HepG2 (cell line): ENCODE data around the gene SMYD5. TPM values are rescaled to one million over a fixed set of nuclear protein-coding genes. Genes with fewer than 3 reads are reported as not detected.
A peak's percentile ranks its signal among the peaks of the same experiment; 100 is the strongest.

Experiments
- ADNP ChIP-seq: sonication (generic); formaldehyde crosslinking; IDR thresholded peaks from 2 replicates; pipeline ENCODE4 v1.4.0; 2020; ENCODE audit warnings: missing genetic modification reagents
- AGO1 ChIP-seq: fragments of 200-400 bp; formaldehyde crosslinking; IDR thresholded peaks from 2 replicates; pipeline ENCODE4 v1.6.1; 2017; ENCODE audit warnings: mild to moderate bottlenecking, low read depth, low read length, moderate library complexity; ENCODE audit not compliant: poor library complexity, severe bottlenecking
- ARNTL ChIP-seq: sonication (generic); formaldehyde crosslinking; IDR thresholded peaks from 2 replicates; pipeline ENCODE4 v1.4.0; 2020; ENCODE audit warnings: mild to moderate bottlenecking, missing genetic modification reagents
- ELF1 ChIP-seq: sonication (generic); formaldehyde crosslinking; IDR thresholded peaks from 2 replicates; pipeline ENCODE4 v1.4.0; 2020; ENCODE audit warnings: missing genetic modification reagents
- ELF4 ChIP-seq: sonication (generic); formaldehyde crosslinking; IDR thresholded peaks from 2 replicates; pipeline ENCODE4 v1.5.0; 2020; ENCODE audit warnings: missing genetic modification reagents, mild to moderate bottlenecking, moderate library complexity, borderline replicate concordance
- HNRNPH1 ChIP-seq: fragments of 200-400 bp; formaldehyde crosslinking; optimal IDR thresholded peaks from 2 replicates; pipeline ENCODE3; 2017; ENCODE audit warnings: mild to moderate bottlenecking, low read depth, low read length
- IKZF1 ChIP-seq: fragments of 450-650 bp; IDR thresholded peaks from 2 replicates; pipeline ENCODE4 v1.7.1; 2016
- JUNB ChIP-seq: sonication (generic); formaldehyde crosslinking; IDR thresholded peaks from 2 replicates; pipeline ENCODE4 v1.8.0; 2022; ENCODE audit warnings: missing genetic modification reagents, mild to moderate bottlenecking, borderline replicate concordance
- MBD4 ChIP-seq: IDR thresholded peaks from 2 replicates; pipeline ENCODE4 v1.6.1; 2012; ENCODE audit warnings: low read length, inconsistent platforms, borderline replicate concordance
- MZF1 ChIP-seq: sonication (generic); formaldehyde crosslinking; IDR thresholded peaks from 2 replicates; pipeline ENCODE4 v1.8.1; 2023; ENCODE audit warnings: mild to moderate bottlenecking, missing genetic modification reagents, borderline replicate concordance
- NFKBIZ ChIP-seq: IDR thresholded peaks from 2 replicates; pipeline ENCODE4 v1.6.1; 2018; ENCODE audit warnings: missing genetic modification reagents, missing compliant biosample characterization
- NFRKB ChIP-seq: fragments of 450-650 bp; IDR thresholded peaks from 2 replicates; pipeline ENCODE4 v1.6.1; 2017
- ZBTB7B ChIP-seq: sonication (generic); formaldehyde crosslinking; IDR thresholded peaks from 2 replicates; pipeline ENCODE4 v1.4.0; 2020; ENCODE audit warnings: missing genetic modification reagents
- ZNF274 ChIP-seq: sonication (generic); formaldehyde crosslinking; IDR thresholded peaks from 2 replicates; pipeline ENCODE4 v1.5.1; 2020; ENCODE audit warnings: mild to moderate bottlenecking, missing genetic modification reagents
- ZNF33B ChIP-seq: sonication (generic); formaldehyde crosslinking; IDR thresholded peaks from 2 replicates; pipeline ENCODE4 v1.5.1; 2020; ENCODE audit warnings: mild to moderate bottlenecking, missing genetic modification reagents
- ZNF75D ChIP-seq: sonication (generic); formaldehyde crosslinking; IDR thresholded peaks from 2 replicates; pipeline ENCODE4 v1.8.1; 2023; ENCODE audit warnings: missing genetic modification reagents, mild to moderate bottlenecking, borderline replicate concordance
- polyA plus RNA-seq, 8 experiments: library from polyadenylated mRNA; depleted of rRNA in 3 of 8; stranded (reverse) in 7 of 8; unstranded in 1 of 8; fragments of >200 nt; fragmentation: Illumina TruSeq in 4 of 8; extraction: Trizol in 4 of 8; gene quantifications; 2 replicates each; pipeline versions ENCODE4 v1.2.1 to v1.2.3, GENCODE V29; 2011 to 2016; ENCODE audit warnings: low read depth in 4 of 8, missing spikeins in 1 of 8, mixed read lengths in 1 of 8; ENCODE audit not compliant: insufficient read depth in 1 of 8
- total RNA-seq, 5 experiments: library from RNA; depleted of rRNA; stranded (reverse); fragments of >200 nt; fragmentation: Illumina TruSeq; extraction: Trizol; gene quantifications; 2 replicates each; pipeline ENCODE4 v1.2.3, GENCODE V29; 2016; ENCODE audit warnings: low read depth in 1 of 5
- TF ChIP-seq, protein P1 (sequence below): sonication (generic); formaldehyde crosslinking; IDR thresholded peaks from 2 replicates; pipeline ENCODE4 v1.8.1; 2023; ENCODE audit warnings: missing genetic modification reagents, mild to moderate bottlenecking, borderline replicate concordance
- TF ChIP-seq, protein P2 (sequence below): sonication (generic); formaldehyde crosslinking; IDR thresholded peaks from 2 replicates; pipeline ENCODE4 v1.5.0; 2020; ENCODE audit warnings: mild to moderate bottlenecking, missing genetic modification reagents, borderline replicate concordance
- TF ChIP-seq, protein P3 (sequence below): sonication (generic); formaldehyde crosslinking; IDR thresholded peaks from 2 replicates; pipeline ENCODE4 v1.4.0; 2020; ENCODE audit warnings: low read depth, mild to moderate bottlenecking, missing genetic modification reagents
- TF ChIP-seq, protein P4 (sequence below): sonication (generic); formaldehyde crosslinking; IDR thresholded peaks from 2 replicates; pipeline ENCODE4 v1.4.0; 2020; ENCODE audit warnings: missing genetic modification reagents
- TF ChIP-seq, protein P5 (sequence below): sonication (generic); formaldehyde crosslinking; IDR thresholded peaks from 2 replicates; pipeline ENCODE4 v1.5.0; 2020; ENCODE audit warnings: mild to moderate bottlenecking, missing genetic modification reagents, moderate library complexity

The SMYD5 gene
- total and polyA plus RNA-seq, 2 of the 13 experiments (the other 11 are each of a cell fraction or from before 2014, with no cell fraction given), result 55.8 to 70.4 TPM

DNA sequence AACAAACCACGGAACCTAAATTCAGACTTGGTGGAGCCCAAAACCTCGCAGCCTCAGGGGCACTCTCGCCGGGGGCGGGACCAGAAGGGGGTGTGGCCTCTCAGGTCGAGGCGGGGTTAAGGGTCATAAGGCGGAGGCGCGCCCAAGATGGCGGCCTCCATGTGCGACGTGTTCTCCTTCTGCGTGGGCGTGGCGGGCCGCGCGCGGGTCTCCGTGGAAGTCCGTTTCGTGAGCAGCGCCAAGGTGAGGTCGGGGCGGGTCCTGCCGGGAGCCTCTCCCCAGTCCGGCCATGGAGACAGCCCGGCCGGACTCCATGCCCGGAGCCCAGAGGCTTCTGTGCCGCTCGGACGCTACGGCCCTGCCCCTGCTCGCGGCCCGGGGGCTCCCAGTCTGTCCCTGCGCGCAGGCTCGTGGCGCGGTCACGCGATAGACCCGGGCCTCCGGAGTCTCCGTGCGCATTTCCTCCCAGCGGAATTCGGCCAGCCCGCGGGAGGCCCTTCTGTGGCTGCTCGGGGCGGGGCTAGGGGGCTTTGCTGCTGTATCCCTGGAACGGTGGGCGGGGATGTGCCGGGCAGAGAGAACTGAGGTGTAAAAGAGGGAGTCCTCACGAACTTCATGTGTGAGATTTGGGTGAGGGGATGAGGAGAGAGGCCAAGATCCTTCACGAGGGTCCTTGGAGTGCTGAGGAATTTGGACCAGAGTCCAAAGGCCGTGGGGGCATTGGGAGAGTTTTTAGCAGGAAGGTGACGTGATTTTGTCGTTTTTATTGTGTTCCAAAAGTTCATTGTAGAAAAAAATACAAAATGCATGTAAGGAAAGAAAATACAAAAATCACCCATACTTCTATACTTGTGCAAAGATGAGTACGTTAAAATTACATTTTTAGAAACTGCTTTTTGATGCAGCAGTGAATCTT, at the start of gene SMYD5 (continued):
- TF ChIP-seq, protein P1, sequence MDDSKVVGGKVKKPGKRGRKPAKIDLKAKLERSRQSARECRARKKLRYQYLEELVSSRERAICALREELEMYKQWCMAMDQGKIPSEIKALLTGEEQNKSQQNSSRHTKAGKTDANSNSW, result peak; percentile 44; the same call in 1 of the 2 replicates
- TF ChIP-seq MBD4 (no peak), ZNF33B (CRISPR knock-in tag) (peak; percentile 39; the same call in 1 of the 2 replicates), ADNP (CRISPR knock-in tag) (no peak), IKZF1 (no peak), NFKBIZ (no peak), ZNF75D (CRISPR knock-in tag) (no peak), NFRKB (no peak), ELF1 (peak; percentile 45; the same call in 1 of the 2 replicates), ZNF274 (CRISPR knock-in tag) (no peak), HNRNPH1 (no peak), ZBTB7B (CRISPR knock-in tag) (peak; percentile 84), MZF1 (CRISPR knock-in tag) (0 out of 2 replicates have a peak, but pooled peaks have one; percentile 13), JUNB (no peak), ELF4 (0 out of 2 replicates have a peak, but pooled peaks have one; percentile 12), ARNTL (CRISPR knock-in tag) (peak; percentile 39), AGO1 (no peak)
- TF ChIP-seq, protein P2, sequence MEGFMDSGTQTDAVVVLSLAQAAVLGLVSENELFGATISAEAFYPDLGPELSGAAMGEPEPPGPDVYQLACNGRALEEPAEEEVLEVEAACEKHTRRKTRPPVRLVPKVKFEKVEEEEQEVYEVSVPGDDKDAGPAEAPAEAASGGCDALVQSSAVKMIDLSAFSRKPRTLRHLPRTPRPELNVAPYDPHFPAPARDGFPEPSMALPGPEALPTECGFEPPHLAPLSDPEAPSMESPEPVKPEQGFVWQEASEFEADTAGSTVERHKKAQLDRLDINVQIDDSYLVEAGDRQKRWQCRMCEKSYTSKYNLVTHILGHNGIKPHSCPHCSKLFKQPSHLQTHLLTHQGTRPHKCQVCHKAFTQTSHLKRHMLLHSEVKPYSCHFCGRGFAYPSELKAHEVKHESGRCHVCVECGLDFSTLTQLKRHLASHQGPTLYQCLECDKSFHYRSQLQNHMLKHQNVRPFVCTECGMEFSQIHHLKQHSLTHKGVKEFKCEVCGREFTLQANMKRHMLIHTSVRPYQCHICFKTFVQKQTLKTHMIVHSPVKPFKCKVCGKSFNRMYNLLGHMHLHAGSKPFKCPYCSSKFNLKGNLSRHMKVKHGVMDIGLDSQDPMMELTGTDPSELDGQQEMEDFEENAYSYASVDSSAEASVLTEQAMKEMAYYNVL (CRISPR knock-in tag), result peak; percentile 33
- TF ChIP-seq, protein P3, sequence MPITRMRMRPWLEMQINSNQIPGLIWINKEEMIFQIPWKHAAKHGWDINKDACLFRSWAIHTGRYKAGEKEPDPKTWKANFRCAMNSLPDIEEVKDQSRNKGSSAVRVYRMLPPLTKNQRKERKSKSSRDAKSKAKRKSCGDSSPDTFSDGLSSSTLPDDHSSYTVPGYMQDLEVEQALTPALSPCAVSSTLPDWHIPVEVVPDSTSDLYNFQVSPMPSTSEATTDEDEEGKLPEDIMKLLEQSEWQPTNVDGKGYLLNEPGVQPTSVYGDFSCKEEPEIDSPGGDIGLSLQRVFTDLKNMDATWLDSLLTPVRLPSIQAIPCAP, result peak; percentile 59; the same call in 1 of the 2 replicates
- TF ChIP-seq, protein P4, sequence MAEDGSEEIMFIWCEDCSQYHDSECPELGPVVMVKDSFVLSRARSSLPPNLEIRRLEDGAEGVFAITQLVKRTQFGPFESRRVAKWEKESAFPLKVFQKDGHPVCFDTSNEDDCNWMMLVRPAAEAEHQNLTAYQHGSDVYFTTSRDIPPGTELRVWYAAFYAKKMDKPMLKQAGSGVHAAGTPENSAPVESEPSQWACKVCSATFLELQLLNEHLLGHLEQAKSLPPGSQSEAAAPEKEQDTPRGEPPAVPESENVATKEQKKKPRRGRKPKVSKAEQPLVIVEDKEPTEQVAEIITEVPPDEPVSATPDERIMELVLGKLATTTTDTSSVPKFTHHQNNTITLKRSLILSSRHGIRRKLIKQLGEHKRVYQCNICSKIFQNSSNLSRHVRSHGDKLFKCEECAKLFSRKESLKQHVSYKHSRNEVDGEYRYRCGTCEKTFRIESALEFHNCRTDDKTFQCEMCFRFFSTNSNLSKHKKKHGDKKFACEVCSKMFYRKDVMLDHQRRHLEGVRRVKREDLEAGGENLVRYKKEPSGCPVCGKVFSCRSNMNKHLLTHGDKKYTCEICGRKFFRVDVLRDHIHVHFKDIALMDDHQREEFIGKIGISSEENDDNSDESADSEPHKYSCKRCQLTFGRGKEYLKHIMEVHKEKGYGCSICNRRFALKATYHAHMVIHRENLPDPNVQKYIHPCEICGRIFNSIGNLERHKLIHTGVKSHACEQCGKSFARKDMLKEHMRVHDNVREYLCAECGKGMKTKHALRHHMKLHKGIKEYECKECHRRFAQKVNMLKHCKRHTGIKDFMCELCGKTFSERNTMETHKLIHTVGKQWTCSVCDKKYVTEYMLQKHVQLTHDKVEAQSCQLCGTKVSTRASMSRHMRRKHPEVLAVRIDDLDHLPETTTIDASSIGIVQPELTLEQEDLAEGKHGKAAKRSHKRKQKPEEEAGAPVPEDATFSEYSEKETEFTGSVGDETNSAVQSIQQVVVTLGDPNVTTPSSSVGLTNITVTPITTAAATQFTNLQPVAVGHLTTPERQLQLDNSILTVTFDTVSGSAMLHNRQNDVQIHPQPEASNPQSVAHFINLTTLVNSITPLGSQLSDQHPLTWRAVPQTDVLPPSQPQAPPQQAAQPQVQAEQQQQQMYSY, result no peak
- TF ChIP-seq, protein P5, sequence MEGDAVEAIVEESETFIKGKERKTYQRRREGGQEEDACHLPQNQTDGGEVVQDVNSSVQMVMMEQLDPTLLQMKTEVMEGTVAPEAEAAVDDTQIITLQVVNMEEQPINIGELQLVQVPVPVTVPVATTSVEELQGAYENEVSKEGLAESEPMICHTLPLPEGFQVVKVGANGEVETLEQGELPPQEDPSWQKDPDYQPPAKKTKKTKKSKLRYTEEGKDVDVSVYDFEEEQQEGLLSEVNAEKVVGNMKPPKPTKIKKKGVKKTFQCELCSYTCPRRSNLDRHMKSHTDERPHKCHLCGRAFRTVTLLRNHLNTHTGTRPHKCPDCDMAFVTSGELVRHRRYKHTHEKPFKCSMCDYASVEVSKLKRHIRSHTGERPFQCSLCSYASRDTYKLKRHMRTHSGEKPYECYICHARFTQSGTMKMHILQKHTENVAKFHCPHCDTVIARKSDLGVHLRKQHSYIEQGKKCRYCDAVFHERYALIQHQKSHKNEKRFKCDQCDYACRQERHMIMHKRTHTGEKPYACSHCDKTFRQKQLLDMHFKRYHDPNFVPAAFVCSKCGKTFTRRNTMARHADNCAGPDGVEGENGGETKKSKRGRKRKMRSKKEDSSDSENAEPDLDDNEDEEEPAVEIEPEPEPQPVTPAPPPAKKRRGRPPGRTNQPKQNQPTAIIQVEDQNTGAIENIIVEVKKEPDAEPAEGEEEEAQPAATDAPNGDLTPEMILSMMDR (CRISPR knock-in tag), result no peak; the same call in 1 of the 2 replicates
